ENCODE measurements around the gene GRAPL. TPM values are rescaled to one million over a fixed set of nuclear protein-coding genes. Genes with fewer than 3 reads are reported as not detected.
"Not testable (repeated sequence)": the region's sequence is repeated elsewhere in the genome, so short reads cannot be mapped to it uniquely, and the experiment has no call there.

The GRAPL gene
- total and polyA plus RNA-seq, 4 donors, result 0.26 to 4.5 (median 1.2) TPM

- not testable (repeated sequence) for DNase-seq (ENCODE audit: low spot score); H3K4me3 ChIP-seq (ENCODE audit: low read depth in 1 of 3, low read length in 3 of 3); H3K36me3 ChIP-seq (ENCODE audit: control insufficient read depth in 4 of 4, insufficient read depth in 3 of 4, low read depth in 1 of 4, low read length in 3 of 4); H3K9me3 ChIP-seq (ENCODE audit: control insufficient read depth in 4 of 4, low read length in 3 of 4); H3K9ac ChIP-seq (ENCODE audit: low read depth in 1 of 2, low read length in 2 of 2); H3K27me3 ChIP-seq (ENCODE audit: control insufficient read depth in 4 of 4, insufficient read depth in 4 of 4, low read length in 3 of 4); H3K4me1 ChIP-seq (ENCODE audit: control insufficient read depth in 4 of 4, insufficient read depth in 4 of 4, low read length in 3 of 4); H3K27ac ChIP-seq (ENCODE audit: low read depth in 1 of 2, low read length in 2 of 2)
- no CpG with 5 or more reads among the region's 14 CpGs for WGBS
Observed at GRCh38 chr17:19131772-19132171, 4.4 kb downstream of the GRAPL start.

- no CpG with 5 or more reads among the region's 9 CpGs for WGBS
- not testable (repeated sequence) for H3K27me3 ChIP-seq (ENCODE audit: control insufficient read depth in 4 of 4, insufficient read depth in 4 of 4, low read length in 3 of 4)
Observed at GRCh38 chr17:19133793-19134192, 6.4 kb downstream of the GRAPL start.

GRCh38 chr17:19135391-19135790 lies 8.0 kb downstream of the GRAPL start:
- not testable (repeated sequence) for H3K9me3 ChIP-seq (ENCODE audit: control insufficient read depth in 4 of 4, low read length in 3 of 4); H3K9ac ChIP-seq (ENCODE audit: low read depth in 1 of 2, low read length in 2 of 2); H3K4me3 ChIP-seq (ENCODE audit: low read depth in 1 of 3, low read length in 3 of 3); DNase-seq (ENCODE audit: low spot score); H3K36me3 ChIP-seq (ENCODE audit: control insufficient read depth in 4 of 4, insufficient read depth in 3 of 4, low read depth in 1 of 4, low read length in 3 of 4); H3K27me3 ChIP-seq (ENCODE audit: control insufficient read depth in 4 of 4, insufficient read depth in 4 of 4, low read length in 3 of 4); H3K4me1 ChIP-seq (ENCODE audit: control insufficient read depth in 4 of 4, insufficient read depth in 4 of 4, low read length in 3 of 4); H3K27ac ChIP-seq (ENCODE audit: low read depth in 1 of 2, low read length in 2 of 2)
- no CpG with 5 or more reads among the region's 13 CpGs for WGBS

More at GRCh38 chr17:19133793-19134192, 6.4 kb downstream of the GRAPL start:
- H3K4me3 ChIP-seq (ENCODE audit: low read depth in 1 of 3, low read length in 3 of 3); DNase-seq (ENCODE audit: low spot score); H3K9me3 ChIP-seq (ENCODE audit: control insufficient read depth in 4 of 4, low read length in 3 of 4); H3K36me3 ChIP-seq (ENCODE audit: control insufficient read depth in 4 of 4, insufficient read depth in 3 of 4, low read depth in 1 of 4, low read length in 3 of 4); H3K9ac ChIP-seq (ENCODE audit: low read depth in 1 of 2, low read length in 2 of 2); H3K27ac ChIP-seq (ENCODE audit: low read depth in 1 of 2, low read length in 2 of 2); H3K4me1 ChIP-seq (ENCODE audit: control insufficient read depth in 4 of 4, insufficient read depth in 4 of 4, low read length in 3 of 4): not testable (repeated sequence)

GRCh38 chr17:19136138-19136537 lies 8.7 kb downstream of the GRAPL start:
- H3K4me3 ChIP-seq (ENCODE audit: low read depth in 1 of 3, low read length in 3 of 3); H3K9ac ChIP-seq (ENCODE audit: low read depth in 1 of 2, low read length in 2 of 2); H3K36me3 ChIP-seq (ENCODE audit: control insufficient read depth in 4 of 4, insufficient read depth in 3 of 4, low read depth in 1 of 4, low read length in 3 of 4); DNase-seq (ENCODE audit: low spot score); H3K27me3 ChIP-seq (ENCODE audit: control insufficient read depth in 4 of 4, insufficient read depth in 4 of 4, low read length in 3 of 4); H3K9me3 ChIP-seq (ENCODE audit: control insufficient read depth in 4 of 4, low read length in 3 of 4); H3K27ac ChIP-seq (ENCODE audit: low read depth in 1 of 2, low read length in 2 of 2); H3K4me1 ChIP-seq (ENCODE audit: control insufficient read depth in 4 of 4, insufficient read depth in 4 of 4, low read length in 3 of 4): not testable (repeated sequence)
- WGBS, result no CpG with 5 or more reads among the region's 17 CpGs

- not testable (repeated sequence) for DNase-seq (ENCODE audit: low spot score); H3K36me3 ChIP-seq (ENCODE audit: control insufficient read depth in 4 of 4, insufficient read depth in 3 of 4, low read depth in 1 of 4, low read length in 3 of 4); H3K9me3 ChIP-seq (ENCODE audit: control insufficient read depth in 4 of 4, low read length in 3 of 4); H3K27ac ChIP-seq (ENCODE audit: low read depth in 1 of 2, low read length in 2 of 2); H3K4me3 ChIP-seq (ENCODE audit: low read depth in 1 of 3, low read length in 3 of 3); H3K27me3 ChIP-seq (ENCODE audit: control insufficient read depth in 4 of 4, insufficient read depth in 4 of 4, low read length in 3 of 4); H3K9ac ChIP-seq (ENCODE audit: low read depth in 1 of 2, low read length in 2 of 2); H3K4me1 ChIP-seq (ENCODE audit: control insufficient read depth in 4 of 4, insufficient read depth in 4 of 4, low read length in 3 of 4)
- WGBS, result no CpG with 5 or more reads among the region's 6 CpGs
Observed at GRCh38 chr17:19136605-19137004, 9.2 kb downstream of the GRAPL start.

- H3K4me3 ChIP-seq (ENCODE audit: low read depth in 1 of 3, low read length in 3 of 3); DNase-seq (ENCODE audit: low spot score); H3K36me3 ChIP-seq (ENCODE audit: control insufficient read depth in 4 of 4, insufficient read depth in 3 of 4, low read depth in 1 of 4, low read length in 3 of 4); H3K9me3 ChIP-seq (ENCODE audit: control insufficient read depth in 4 of 4, low read length in 3 of 4); H3K4me1 ChIP-seq (ENCODE audit: control insufficient read depth in 4 of 4, insufficient read depth in 4 of 4, low read length in 3 of 4); H3K9ac ChIP-seq (ENCODE audit: low read depth in 1 of 2, low read length in 2 of 2); H3K27ac ChIP-seq (ENCODE audit: low read depth in 1 of 2, low read length in 2 of 2); H3K27me3 ChIP-seq (ENCODE audit: control insufficient read depth in 4 of 4, insufficient read depth in 4 of 4, low read length in 3 of 4): not testable (repeated sequence)
- no CpG with 5 or more reads among the region's 6 CpGs for WGBS
Observed at GRCh38 chr17:19137959-19138358, 10.6 kb downstream of the GRAPL start.

GRCh38 chr17:19141366-19142155 lies 14.2 kb downstream of the GRAPL start:
- not testable (repeated sequence) for DNase-seq (ENCODE audit: low spot score); H3K36me3 ChIP-seq (ENCODE audit: control insufficient read depth in 4 of 4, insufficient read depth in 3 of 4, low read depth in 1 of 4, low read length in 3 of 4); H3K27me3 ChIP-seq (ENCODE audit: control insufficient read depth in 4 of 4, insufficient read depth in 4 of 4, low read length in 3 of 4); H3K27ac ChIP-seq (ENCODE audit: low read depth in 1 of 2, low read length in 2 of 2); H3K4me1 ChIP-seq (ENCODE audit: control insufficient read depth in 4 of 4, insufficient read depth in 4 of 4, low read length in 3 of 4); H3K9ac ChIP-seq (ENCODE audit: low read depth in 1 of 2, low read length in 2 of 2); H3K9me3 ChIP-seq (ENCODE audit: control insufficient read depth in 4 of 4, low read length in 3 of 4); H3K4me3 ChIP-seq (ENCODE audit: low read depth in 1 of 3, low read length in 3 of 3)
- WGBS, result 26% methylated on average over 5 of the region's 30 CpGs

GRCh38 chr17:19142419-19142818 lies 15.0 kb downstream of the GRAPL start:
- DNase-seq (ENCODE audit: low spot score); H3K27ac ChIP-seq (ENCODE audit: low read depth in 1 of 2, low read length in 2 of 2); H3K4me3 ChIP-seq (ENCODE audit: low read depth in 1 of 3, low read length in 3 of 3); H3K27me3 ChIP-seq (ENCODE audit: control insufficient read depth in 4 of 4, insufficient read depth in 4 of 4, low read length in 3 of 4); H3K9me3 ChIP-seq (ENCODE audit: control insufficient read depth in 4 of 4, low read length in 3 of 4); H3K36me3 ChIP-seq (ENCODE audit: control insufficient read depth in 4 of 4, insufficient read depth in 3 of 4, low read depth in 1 of 4, low read length in 3 of 4); H3K9ac ChIP-seq (ENCODE audit: low read depth in 1 of 2, low read length in 2 of 2); H3K4me1 ChIP-seq (ENCODE audit: control insufficient read depth in 4 of 4, insufficient read depth in 4 of 4, low read length in 3 of 4): not testable (repeated sequence)
- no CpG with 5 or more reads among the region's 4 CpGs for WGBS
